Neural progenitor cell (in vitro differentiated cells): Measurements from ENCODE around the gene CHMP4B. TPM values are rescaled to one million over a fixed set of nuclear protein-coding genes. Genes with fewer than 3 reads are reported as not detected.

Source experiments
- DNase-seq: peaks from one replicate; pipeline ENCODE4 v3.0.0-alpha.2; 2016; ENCODE audit warnings: low spot score
- H2AFZ ChIP-seq: fragments of 200-600 bp; sonication (generic); replicated peaks from 2 replicates; pipeline ENCODE4 v1.6.1; 2016; ENCODE audit warnings: antibody characterized with exemption
- H3F3A ChIP-seq: fragments of 200-600 bp; sonication (generic); 2 replicates; pipeline ENCODE4 v1.6.1; 2016; ENCODE audit warnings: antibody characterized with exemption, low read depth
- H3K27ac ChIP-seq: fragments of 200-600 bp; sonication (generic); 2 replicates; pipeline ENCODE4 v1.5.1; 2016; ENCODE audit warnings: mild to moderate bottlenecking
- H3K27me3 ChIP-seq: fragments of 200-600 bp; sonication (generic); 2 replicates; pipeline ENCODE4 v1.6.1; 2016; ENCODE audit warnings: mild to moderate bottlenecking, moderate library complexity
- H3K36me3 ChIP-seq: fragments of 200-600 bp; sonication (generic); 2 replicates; pipeline ENCODE4 v1.5.1; 2016
- H3K4me1 ChIP-seq: fragments of 200-600 bp; sonication (generic); 2 replicates; pipeline ENCODE4 v1.6.1; 2016; ENCODE audit warnings: mixed run types
- H3K4me2 ChIP-seq: fragments of 200-600 bp; sonication (generic); 2 replicates; pipeline ENCODE4 v1.6.1; 2016
- H3K4me3 ChIP-seq: fragments of 200-600 bp; sonication (generic); 2 replicates; pipeline ENCODE4 v1.5.1; 2016
- H3K79me2 ChIP-seq: fragments of 200-600 bp; sonication (generic); 2 replicates; pipeline ENCODE4 v1.6.1; 2016; ENCODE audit warnings: low read depth
- H3K9ac ChIP-seq: fragments of 200-600 bp; sonication (generic); 2 replicates; pipeline ENCODE4 v1.6.1; 2016
- H3K9me3 ChIP-seq: fragments of 200-600 bp; sonication (generic); 2 replicates; pipeline ENCODE4 v1.5.1; 2016; ENCODE audit warnings: low read depth
- H4K20me1 ChIP-seq: fragments of 200-600 bp; sonication (generic); 2 replicates; pipeline ENCODE4 v1.6.1; 2016; ENCODE audit warnings: low read depth
- H3K27ac Mint-ChIP-seq: 3 replicates; pipeline ENCODE4 v1.8.0; 2021; ENCODE audit warnings: mixed read lengths
- H3K27me3 Mint-ChIP-seq: 2 replicates; pipeline ENCODE4 v1.8.0; 2022; ENCODE audit warnings: low read depth, mild to moderate bottlenecking, inconsistent platforms, moderate library complexity, mixed read lengths; ENCODE audit not compliant: insufficient read depth
- H3K36me3 Mint-ChIP-seq: 3 replicates; pipeline ENCODE4 v1.8.0; 2021; ENCODE audit warnings: mixed read lengths
- H3K4me1 Mint-ChIP-seq: 3 replicates; pipeline ENCODE4 v1.8.0; 2021; ENCODE audit warnings: mixed read lengths
- H3K4me3 Mint-ChIP-seq: 3 replicates; pipeline ENCODE4 v1.8.0; 2021; ENCODE audit warnings: mild to moderate bottlenecking, moderate library complexity, mixed read lengths
- H3K9me3 Mint-ChIP-seq: 3 replicates; pipeline ENCODE4 v1.8.0; 2020; ENCODE audit warnings: mixed read lengths
- EZH2 ChIP-seq: fragments of 200-600 bp; sonication (generic); IDR thresholded peaks from 2 replicates; pipeline ENCODE4 v1.6.1; 2017; ENCODE audit warnings: antibody characterized with exemption, mild to moderate bottlenecking, moderate library complexity
- EZH2phosphoT487 ChIP-seq: fragments of 200-600 bp; sonication (generic); IDR thresholded peaks from 2 replicates; pipeline ENCODE4 v1.6.1; 2017; ENCODE audit warnings: antibody characterized with exemption
- total RNA-seq: library from RNA; depleted of rRNA; stranded (reverse); fragments of >200 nt; gene quantifications from 2 replicates; pipeline ENCODE4 v1.2.3, GENCODE V29; 2015; ENCODE audit warnings: low replicate concordance
- TF ChIP-seq, protein P1 (sequence below): fragments of 200-600 bp; sonication (generic); IDR thresholded peaks from 2 replicates; pipeline ENCODE4 v1.5.1; 2017; ENCODE audit warnings: antibody characterized with exemption, mild to moderate bottlenecking

Gene CHMP4B
- total RNA-seq, 1 donor from 2014 or later = 40.7 TPM

DNA sequence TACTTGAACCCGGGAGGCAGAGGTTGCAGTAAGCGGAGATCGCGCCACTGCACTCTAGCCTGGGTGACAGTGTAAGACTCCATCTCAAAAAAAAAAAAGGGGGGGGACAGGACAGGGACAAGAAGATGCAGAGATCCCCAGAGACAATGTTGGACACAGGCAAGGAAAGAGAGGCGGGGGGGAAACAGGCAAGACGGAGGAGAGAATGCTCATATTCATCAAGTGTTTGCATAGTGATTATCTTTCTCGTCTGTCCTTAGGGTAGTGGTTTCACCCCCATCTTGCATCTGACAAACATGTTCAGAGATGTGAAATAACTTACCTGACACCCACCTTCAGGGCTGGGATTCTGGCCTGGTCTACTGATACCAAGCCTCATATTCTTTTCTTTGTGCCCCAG is 29.0 kb downstream of the CHMP4B start:
- H3K36me3 Mint-ChIP-seq = peaks cover 8% of the 10 kb centered on the region
- no peak overlapping the region for H3K27ac Mint-ChIP-seq
- Histone ChIP-seq H2AFZ (no peak overlapping the region), H3K27ac (no peak overlapping the region), H3K4me2 (no peak overlapping the region), H4K20me1 (peaks cover 48% of the 10 kb centered on the region), H3K27me3 (no peaks in the 10 kb centered on the region), H3K4me3 (no peak overlapping the region), H3F3A (no peaks in the 10 kb centered on the region), H3K79me2 (peaks cover 91% of the 10 kb centered on the region), H3K9ac (no peak overlapping the region), H3K9me3 (peaks cover 3% of the 10 kb centered on the region), H3K36me3 (no peaks in the 10 kb centered on the region), H3K4me1 (peaks cover 7% of the 10 kb centered on the region)
- TF ChIP-seq, protein P1, sequence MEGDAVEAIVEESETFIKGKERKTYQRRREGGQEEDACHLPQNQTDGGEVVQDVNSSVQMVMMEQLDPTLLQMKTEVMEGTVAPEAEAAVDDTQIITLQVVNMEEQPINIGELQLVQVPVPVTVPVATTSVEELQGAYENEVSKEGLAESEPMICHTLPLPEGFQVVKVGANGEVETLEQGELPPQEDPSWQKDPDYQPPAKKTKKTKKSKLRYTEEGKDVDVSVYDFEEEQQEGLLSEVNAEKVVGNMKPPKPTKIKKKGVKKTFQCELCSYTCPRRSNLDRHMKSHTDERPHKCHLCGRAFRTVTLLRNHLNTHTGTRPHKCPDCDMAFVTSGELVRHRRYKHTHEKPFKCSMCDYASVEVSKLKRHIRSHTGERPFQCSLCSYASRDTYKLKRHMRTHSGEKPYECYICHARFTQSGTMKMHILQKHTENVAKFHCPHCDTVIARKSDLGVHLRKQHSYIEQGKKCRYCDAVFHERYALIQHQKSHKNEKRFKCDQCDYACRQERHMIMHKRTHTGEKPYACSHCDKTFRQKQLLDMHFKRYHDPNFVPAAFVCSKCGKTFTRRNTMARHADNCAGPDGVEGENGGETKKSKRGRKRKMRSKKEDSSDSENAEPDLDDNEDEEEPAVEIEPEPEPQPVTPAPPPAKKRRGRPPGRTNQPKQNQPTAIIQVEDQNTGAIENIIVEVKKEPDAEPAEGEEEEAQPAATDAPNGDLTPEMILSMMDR = no peak
- no peak for TF ChIP-seq EZH2phosphoT487
- no peak for TF ChIP-seq EZH2
- no peaks in the 10 kb centered on the region for H3K27me3 Mint-ChIP-seq
- DNase-seq = no peak
- H3K9me3 Mint-ChIP-seq = no peaks in the 10 kb centered on the region
- H3K4me1 Mint-ChIP-seq = peaks cover 32% of the 10 kb centered on the region
- H3K4me3 Mint-ChIP-seq = no peak overlapping the region

DNA sequence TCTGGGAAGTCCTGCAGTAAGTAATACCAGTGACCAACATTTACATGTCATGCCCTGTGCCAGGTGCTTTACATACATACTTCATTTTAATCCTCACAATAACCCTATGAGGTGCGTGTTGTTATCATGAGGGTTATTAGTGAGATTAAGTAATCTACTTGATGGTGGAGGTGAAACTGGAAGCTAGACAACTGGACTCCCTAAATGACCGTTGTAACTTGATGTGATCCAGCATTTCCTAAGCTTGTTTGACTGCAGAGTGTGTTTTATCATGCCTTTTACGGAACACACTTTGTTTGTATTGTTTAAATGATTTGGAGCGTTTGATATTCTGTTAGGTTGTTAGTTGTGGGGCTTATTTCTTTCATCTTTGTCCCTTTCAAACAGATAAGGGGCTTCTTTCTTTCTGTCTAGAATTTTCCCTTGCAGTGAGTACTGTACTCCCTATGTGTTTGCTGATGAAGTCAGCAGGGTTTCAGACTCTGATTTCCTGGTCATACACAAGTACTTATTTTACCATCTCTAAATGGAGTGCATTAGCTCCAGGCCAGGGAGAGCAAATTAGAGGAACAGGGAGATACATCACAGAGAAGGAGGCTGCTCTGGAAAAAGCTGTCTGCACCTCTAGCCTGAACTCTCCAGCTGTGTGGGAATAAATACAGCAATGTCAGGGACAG is 29.7 kb downstream of the CHMP4B start:
- Mint-ChIP-seq H3K36me3 (peaks cover 3% of the 10 kb centered on the region), H3K9me3 (no peaks in the 10 kb centered on the region), H3K27me3 (no peaks in the 10 kb centered on the region), H3K4me1 (peaks cover 35% of the 10 kb centered on the region), H3K4me3 (no peak overlapping the region), H3K27ac (peak overlapping the region; percentile 36)
- no peaks in the 10 kb centered on the region for H3K9me3 ChIP-seq
- no peak overlapping the region for H3K4me3 ChIP-seq
- H3K4me2 ChIP-seq = no peak overlapping the region
- H4K20me1 ChIP-seq = peaks cover 48% of the 10 kb centered on the region
- no peak overlapping the region for H2AFZ ChIP-seq
- H3K36me3 ChIP-seq = no peaks in the 10 kb centered on the region
- H3F3A ChIP-seq = no peaks in the 10 kb centered on the region
- H3K9ac ChIP-seq = no peak overlapping the region
- TF ChIP-seq EZH2 (no peak), EZH2phosphoT487 (no peak)
- TF ChIP-seq, protein P1 = no peak
- no peak for DNase-seq
- H3K79me2 ChIP-seq = peaks cover 88% of the 10 kb centered on the region
- H3K4me1 ChIP-seq = peaks cover 7% of the 10 kb centered on the region
- no peak overlapping the region for H3K27ac ChIP-seq
- no peaks in the 10 kb centered on the region for H3K27me3 ChIP-seq

DNA sequence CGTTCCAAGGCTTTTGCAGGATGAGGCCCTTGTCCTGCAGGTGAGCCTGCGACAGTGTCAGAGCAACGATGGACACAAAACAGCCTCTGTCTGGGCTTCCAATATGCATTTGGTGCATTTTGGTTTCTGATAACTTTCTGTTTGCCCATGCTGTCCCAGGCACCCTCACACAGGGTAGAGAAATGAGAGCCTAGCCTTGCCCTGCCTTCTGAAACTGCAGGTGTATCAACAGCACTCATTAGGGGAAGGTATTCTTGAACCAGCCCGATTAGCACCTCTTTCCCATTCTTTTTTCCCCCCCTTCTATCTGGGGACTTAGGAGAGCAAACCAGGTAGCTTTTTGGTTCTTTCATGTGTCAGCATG is 30.3 kb downstream of the CHMP4B start:
- peaks cover 10% of the 10 kb centered on the region for H3K4me1 ChIP-seq
- H3K27me3 ChIP-seq = no peaks in the 10 kb centered on the region
- no peaks in the 10 kb centered on the region for H3F3A ChIP-seq
- H3K79me2 ChIP-seq = peaks cover 88% of the 10 kb centered on the region
- Mint-ChIP-seq H3K27me3 (peaks cover 2% of the 10 kb centered on the region), H3K27ac (peak overlapping the region; percentile 31), H3K9me3 (no peaks in the 10 kb centered on the region), H3K4me3 (no peak overlapping the region), H3K4me1 (peaks cover 40% of the 10 kb centered on the region), H3K36me3 (peaks cover 2% of the 10 kb centered on the region)
- peaks cover 49% of the 10 kb centered on the region for H4K20me1 ChIP-seq
- no peak overlapping the region for H3K9ac ChIP-seq
- H3K4me2 ChIP-seq = no peak overlapping the region
- H3K9me3 ChIP-seq = no peaks in the 10 kb centered on the region
- no peak overlapping the region for H2AFZ ChIP-seq
- H3K4me3 ChIP-seq = no peak overlapping the region
- TF ChIP-seq, protein P1 = no peak
- no peak for TF ChIP-seq EZH2
- TF ChIP-seq EZH2phosphoT487 = no peak
- DNase-seq = no peak
- H3K27ac ChIP-seq = no peak overlapping the region
- no peaks in the 10 kb centered on the region for H3K36me3 ChIP-seq
